Bone marrow (tissue), 2 donors: ENCODE data around the gene MEAK7.

ENCODE experiments used
- DNase-seq, 2 donors: peaks; one replicate each; lab custom pipeline; 2025; lab: John Stamatoyannopoulos, UW

MEAK7 gene

GRCh38 chr16:84466692-84467091, 37.8 kb downstream of the MEAK7 start:
- DNase-seq, result no peak

DNA sequence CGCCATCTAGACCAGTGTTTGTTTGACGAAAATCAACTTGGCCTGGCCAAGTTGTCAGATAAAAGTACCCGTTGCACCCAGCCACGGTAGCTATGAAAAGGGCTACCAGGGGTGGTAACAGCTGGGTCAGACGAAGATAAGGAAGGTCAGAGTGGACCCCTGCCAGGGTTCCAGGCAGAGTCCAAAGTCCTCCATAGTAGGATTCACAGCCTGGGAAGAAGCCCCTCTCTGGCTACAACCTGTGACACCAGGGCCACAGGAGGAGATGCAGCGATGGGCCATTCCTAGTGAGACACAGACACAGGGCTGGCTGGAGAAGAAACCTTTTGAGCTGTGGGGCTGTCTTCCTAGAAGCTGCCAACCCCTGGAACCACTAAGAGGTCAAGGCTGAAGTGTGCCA, 39.3 kb downstream of the MEAK7 start:
- no peak for DNase-seq

DNA sequence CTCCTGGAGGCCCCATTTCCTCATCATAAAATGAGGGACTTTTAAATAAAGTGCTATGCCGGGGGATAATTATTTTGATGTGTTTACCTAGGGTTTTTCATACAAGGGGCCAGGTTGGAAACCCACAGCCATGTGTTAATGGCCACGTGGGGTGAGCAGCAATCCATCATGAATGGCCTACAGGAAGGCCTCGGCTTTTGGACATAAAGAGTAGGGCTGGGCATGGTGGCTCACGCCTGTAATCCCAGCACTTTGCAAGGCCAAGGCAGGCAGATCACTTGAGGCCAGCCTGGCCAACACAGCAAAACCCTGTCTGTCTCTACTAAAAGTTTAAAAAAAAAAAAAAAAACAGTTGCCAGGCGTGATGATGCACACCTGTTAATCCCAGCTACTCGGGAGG, 40.3 kb downstream of the MEAK7 start:
- DNase-seq, result no peak

DNA sequence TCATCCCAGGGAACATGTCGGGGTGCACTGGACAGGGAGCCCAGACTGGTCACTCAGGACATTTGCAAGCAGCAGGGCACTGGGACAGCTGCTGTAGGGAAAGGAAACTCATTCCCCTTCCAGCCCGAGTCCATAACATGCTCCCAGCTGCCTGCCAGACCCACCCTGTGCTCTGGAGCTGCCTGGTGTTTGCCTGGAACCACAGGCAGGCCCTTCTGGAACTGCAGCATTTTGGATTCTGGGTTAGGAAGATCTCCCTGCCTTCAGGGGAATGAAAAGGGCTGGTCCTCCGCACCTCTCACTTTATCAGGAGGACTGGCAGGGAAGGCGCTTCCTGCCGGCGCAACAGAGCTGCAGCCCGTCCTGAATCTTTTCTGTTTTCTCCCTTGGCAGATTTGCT, 41.2 kb downstream of the MEAK7 start:
- no peak for DNase-seq

- DNase-seq, result no peak
These were observed 41.9 kb downstream of the MEAK7 start for GRCh38 chr16:84462296-84463210.

GRCh38 chr16:84461413-84462295, 42.8 kb downstream of the MEAK7 start:
- no peak for DNase-seq

DNA sequence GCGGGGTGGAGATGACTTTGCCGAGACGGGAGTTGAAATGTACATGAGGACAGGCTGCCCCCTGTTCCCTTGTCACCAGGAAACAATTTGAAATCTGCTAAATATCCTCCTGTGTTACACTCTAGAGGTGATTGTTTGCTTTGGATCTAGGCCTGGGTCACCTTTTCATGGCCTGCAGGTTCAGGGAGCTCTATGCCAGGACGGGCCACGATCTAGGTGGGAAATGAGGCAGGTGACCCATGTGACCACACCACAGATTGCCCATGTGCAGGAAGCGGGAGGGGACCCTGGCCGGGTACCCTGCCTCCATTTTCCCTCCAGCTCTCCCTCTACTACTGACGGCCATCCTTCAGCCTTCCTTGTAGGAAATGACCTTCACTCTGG, 43.4 kb downstream of the MEAK7 start:
- no peak for DNase-seq

DNA sequence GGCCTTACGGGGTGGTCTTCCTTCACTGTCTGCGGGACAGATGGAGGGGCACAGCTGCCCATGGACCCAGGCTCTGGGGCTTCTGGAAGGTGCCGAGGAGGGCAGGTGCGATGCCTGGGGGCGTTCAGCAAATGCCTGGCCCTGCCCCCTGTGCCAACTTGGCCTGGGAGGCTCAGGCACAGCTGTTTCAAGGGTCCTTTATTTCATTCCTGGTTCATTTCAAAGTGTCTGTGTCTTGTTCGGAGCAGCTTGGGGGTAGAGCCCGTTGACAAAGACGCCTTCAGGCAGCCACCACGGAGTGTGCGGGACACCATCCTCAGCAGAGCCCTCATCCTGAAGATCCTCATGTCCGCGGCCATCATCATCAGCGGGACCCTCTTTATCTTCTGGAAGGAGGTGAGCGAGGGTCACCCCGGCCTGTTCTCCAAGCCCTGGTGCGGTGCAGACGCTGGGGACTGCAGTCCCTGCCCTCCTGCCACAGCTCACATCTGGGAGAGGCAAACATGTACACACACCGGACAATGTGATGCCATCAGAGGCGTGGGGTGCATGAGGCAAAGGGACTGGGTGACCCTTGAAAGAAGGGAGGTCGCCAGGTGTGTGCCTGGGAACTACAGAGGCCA, 43.9 kb downstream of the MEAK7 start:
- DNase-seq, result no peak

GRCh38 chr16:84459941-84460405, 44.5 kb downstream of the MEAK7 start:
- DNase-seq, result no peak

- no peak for DNase-seq
These were observed 44.9 kb downstream of the MEAK7 start for GRCh38 chr16:84459533-84459894.

GRCh38 chr16:84458606-84459532, 45.6 kb downstream of the MEAK7 start:
- no peak for DNase-seq

GRCh38 chr16:84455031-84455430, 49.4 kb downstream of the MEAK7 start:
- DNase-seq, result no peak
